K562 (cell line): Measurements from ENCODE around the gene BEST2. TPM values are rescaled to one million over a fixed set of nuclear protein-coding genes. Genes with fewer than 3 reads are reported as not detected.

ENCODE experiments used
- CSDE1 ChIP-seq, 2 experiments: fragments of 450-650 bp; IDR thresholded peaks; 2 replicates each; pipeline ENCODE4 v1.6.1; 2016; ENCODE audit warnings: mild to moderate bottlenecking in 1 of 2
- E2F3 ChIP-seq: fragments of 250-450 bp; sonication (Bioruptor Pico); IDR thresholded peaks from 2 replicates; pipeline ENCODE4 v1.4.0; 2020; ENCODE audit warnings: mild to moderate bottlenecking
- EP300 ChIP-seq: IDR thresholded peaks from 2 replicates; pipeline ENCODE4 v1.6.1; 2012; ENCODE audit warnings: low read length, improper control_type of control experiment
- HCFC1 ChIP-seq: IDR thresholded peaks from 2 replicates; pipeline ENCODE4 v1.6.1; 2012; ENCODE audit warnings: low read depth, low read length, improper control_type of control experiment
- JUN ChIP-seq, 2 experiments: sonication (generic) in 1 of 2; formaldehyde crosslinking in 1 of 2; IDR thresholded peaks; 2 replicates each; pipeline versions ENCODE4 v1.6.1 to v1.8.0; 2012 to 2022; ENCODE audit warnings: borderline replicate concordance in 2 of 2, mild to moderate bottlenecking in 2 of 2, improper control_type of control experiment in 1 of 2, low read depth in 1 of 2, low read length in 1 of 2, missing genetic modification reagents in 1 of 2
- NCOR1 ChIP-seq: fragments of 450-650 bp; IDR thresholded peaks from 2 replicates; pipeline ENCODE4 v1.6.1; 2016; ENCODE audit warnings: mild to moderate bottlenecking, moderate library complexity
- NFATC3 ChIP-seq: fragments of 450-650 bp; IDR thresholded peaks from 2 replicates; pipeline ENCODE4 v1.6.1; 2017; ENCODE audit warnings: mild to moderate bottlenecking
- RFX5 ChIP-seq: IDR thresholded peaks from 2 replicates; pipeline ENCODE4 v1.6.1; 2011; ENCODE audit warnings: low read depth, mild to moderate bottlenecking, improper control_type of control experiment, low read length
- ZNF3 ChIP-seq: fragments of 250-450 bp; sonication (Bioruptor Pico); IDR thresholded peaks from 2 replicates; pipeline ENCODE4 v1.5.0; 2021; ENCODE audit warnings: mild to moderate bottlenecking, moderate library complexity
- ZNF696 ChIP-seq: fragments of 250-450 bp; sonication (Bioruptor Pico); conservative IDR thresholded peaks from 2 replicates; pipeline ENCODE4 v1.4.0; 2020; ENCODE audit warnings: mild to moderate bottlenecking, moderate library complexity
- ZNF766 ChIP-seq: fragments of 200-800 bp; sonication (Bioruptor generic); conservative IDR thresholded peaks from 2 replicates; pipeline ENCODE4 v1.6.1; 2016; ENCODE audit warnings: missing genetic modification characterization, missing compliant biosample characterization
- polyA plus RNA-seq, 8 experiments: library from polyadenylated mRNA; depleted of rRNA in 4 of 8; stranded (reverse) in 5 of 8; unstranded in 3 of 8; fragments of >200 nt; fragmentation: Nextera tagmentation in 2 of 8; fragmentation: Illumina TruSeq in 1 of 8; extraction: Ambion mirVana in 2 of 8; extraction: Trizol in 1 of 8; gene quantifications; 2 replicates each; pipeline versions ENCODE4 v1.2.1 to v1.2.3, GENCODE V29; 2011 to 2014; ENCODE audit warnings: inconsistent platforms in 1 of 8, missing spikeins in 1 of 8
- total RNA-seq, 7 experiments: library from RNA; depleted of rRNA in 6 of 7; stranded (reverse); fragments of >200 nt in 6 of 7; fragmentation: Illumina TruSeq in 2 of 7; extraction: Trizol in 2 of 7; gene quantifications; 2 replicates each; pipeline versions ENCODE4 v1.2.1 to v1.2.3, GENCODE V29; 2011 to 2021; ENCODE audit warnings: low replicate concordance in 1 of 7
- TF ChIP-seq, protein P1 (sequence below): fragments of 450-650 bp; IDR thresholded peaks from 2 replicates; pipeline ENCODE4 v1.6.1; 2016; ENCODE audit warnings: low read depth
- TF ChIP-seq, protein P2 (sequence below), 2 experiments: fragments of 150-350 bp in 1 of 2; IDR thresholded peaks; 2 replicates each; pipeline ENCODE4 v1.6.1; 2012 to 2016; ENCODE audit warnings: low read depth in 2 of 2, low read length in 2 of 2, mild to moderate bottlenecking in 1 of 2, moderate library complexity in 1 of 2

Gene BEST2
- total and polyA plus RNA-seq, 9 of the 15 experiments (the other 6 are each of a cell fraction or from before 2014, with no cell fraction given): not detected

DNA sequence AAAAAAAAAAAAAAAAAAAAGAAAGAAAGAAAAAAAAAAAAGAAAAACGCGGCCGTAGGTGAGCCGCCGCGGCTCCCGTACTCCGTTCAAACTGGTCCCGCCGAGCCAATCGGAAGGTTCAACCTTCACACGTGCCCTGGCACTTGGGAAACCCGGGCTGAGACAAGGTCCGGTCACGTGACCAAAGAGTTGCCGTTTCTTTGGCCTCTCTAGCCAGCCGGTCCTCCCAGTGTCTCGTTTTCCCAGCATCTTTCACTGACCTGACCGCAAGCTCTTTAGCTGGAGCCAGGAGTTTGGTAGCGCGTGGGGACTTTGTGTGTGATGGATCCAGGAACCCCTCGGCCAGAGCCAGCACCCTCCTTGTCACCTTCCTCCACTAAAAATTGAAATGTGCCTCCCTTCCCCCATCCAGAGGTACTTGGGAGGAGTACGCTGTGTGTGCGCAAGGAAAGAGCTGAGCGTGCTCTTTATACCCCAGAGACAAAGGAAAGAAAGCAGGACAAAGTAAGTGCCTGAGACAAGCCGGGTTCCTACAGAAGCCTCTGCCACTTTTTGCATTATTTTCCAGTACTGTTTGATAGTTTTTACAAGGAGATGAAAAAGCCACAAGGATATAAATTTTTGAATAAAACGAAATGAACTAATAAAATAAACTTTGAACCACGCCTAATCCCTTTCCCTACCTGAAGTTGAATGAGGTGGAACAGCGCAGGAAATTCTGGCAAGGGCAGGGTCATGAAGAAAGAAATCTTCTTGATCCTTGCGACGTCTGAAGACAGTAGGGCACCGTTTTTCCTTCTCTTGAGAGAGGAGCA lies 28.8 kb upstream of the BEST2 start (continued):
- TF ChIP-seq, protein P1, sequence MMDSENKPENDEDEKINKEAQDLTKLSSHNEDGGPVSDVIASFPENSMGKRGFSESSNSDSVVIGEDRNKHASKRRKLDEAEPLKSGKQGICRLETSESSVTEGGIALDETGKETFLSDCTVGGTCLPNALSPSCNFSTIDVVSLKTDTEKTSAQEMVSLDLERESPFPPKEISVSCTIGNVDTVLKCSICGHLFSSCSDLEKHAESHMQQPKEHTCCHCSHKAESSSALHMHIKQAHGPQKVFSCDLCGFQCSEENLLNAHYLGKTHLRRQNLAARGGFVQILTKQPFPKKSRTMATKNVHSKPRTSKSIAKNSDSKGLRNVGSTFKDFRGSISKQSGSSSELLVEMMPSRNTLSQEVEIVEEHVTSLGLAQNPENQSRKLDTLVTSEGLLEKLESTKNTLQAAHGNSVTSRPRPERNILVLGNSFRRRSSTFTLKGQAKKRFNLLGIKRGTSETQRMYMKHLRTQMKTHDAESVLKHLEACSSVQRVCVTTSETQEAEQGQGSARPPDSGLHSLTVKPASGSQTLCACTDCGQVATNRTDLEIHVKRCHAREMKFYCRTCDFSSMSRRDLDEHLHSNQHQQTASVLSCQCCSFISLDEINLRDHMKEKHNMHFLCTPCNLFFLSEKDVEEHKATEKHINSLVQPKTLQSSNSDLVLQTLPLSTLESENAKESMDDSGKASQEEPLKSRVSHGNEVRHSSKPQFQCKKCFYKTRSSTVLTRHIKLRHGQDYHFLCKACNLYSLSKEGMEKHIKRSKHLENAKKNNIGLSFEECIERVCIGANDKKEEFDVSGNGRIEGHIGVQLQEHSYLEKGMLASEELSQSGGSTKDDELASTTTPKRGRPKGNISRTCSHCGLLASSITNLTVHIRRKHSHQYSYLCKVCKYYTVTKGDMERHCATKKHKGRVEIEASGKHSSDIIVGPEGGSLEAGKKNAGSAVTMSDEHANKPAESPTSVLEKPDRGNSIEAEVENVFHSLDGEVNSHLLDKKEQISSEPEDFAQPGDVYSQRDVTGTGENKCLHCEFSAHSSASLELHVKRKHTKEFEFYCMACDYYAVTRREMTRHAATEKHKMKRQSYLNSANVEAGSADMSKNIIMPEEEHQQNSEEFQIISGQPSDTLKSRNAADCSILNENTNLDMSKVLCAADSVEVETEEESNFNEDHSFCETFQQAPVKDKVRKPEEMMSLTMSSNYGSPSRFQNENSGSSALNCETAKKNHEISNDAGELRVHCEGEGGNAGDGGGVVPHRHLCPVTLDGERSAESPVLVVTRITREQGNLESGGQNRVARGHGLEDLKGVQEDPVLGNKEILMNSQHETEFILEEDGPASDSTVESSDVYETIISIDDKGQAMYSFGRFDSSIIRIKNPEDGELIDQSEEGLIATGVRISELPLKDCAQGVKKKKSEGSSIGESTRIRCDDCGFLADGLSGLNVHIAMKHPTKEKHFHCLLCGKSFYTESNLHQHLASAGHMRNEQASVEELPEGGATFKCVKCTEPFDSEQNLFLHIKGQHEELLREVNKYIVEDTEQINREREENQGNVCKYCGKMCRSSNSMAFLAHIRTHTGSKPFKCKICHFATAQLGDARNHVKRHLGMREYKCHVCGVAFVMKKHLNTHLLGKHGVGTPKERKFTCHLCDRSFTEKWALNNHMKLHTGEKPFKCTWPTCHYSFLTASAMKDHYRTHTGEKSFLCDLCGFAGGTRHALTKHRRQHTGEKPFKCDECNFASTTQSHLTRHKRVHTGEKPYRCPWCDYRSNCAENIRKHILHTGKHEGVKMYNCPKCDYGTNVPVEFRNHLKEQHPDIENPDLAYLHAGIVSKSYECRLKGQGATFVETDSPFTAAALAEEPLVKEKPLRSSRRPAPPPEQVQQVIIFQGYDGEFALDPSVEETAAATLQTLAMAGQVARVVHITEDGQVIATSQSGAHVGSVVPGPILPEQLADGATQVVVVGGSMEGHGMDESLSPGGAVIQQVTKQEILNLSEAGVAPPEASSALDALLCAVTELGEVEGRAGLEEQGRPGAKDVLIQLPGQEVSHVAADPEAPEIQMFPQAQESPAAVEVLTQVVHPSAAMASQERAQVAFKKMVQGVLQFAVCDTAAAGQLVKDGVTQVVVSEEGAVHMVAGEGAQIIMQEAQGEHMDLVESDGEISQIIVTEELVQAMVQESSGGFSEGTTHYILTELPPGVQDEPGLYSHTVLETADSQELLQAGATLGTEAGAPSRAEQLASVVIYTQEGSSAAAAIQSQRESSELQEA: peak; percentile 99
- TF ChIP-seq NCOR1: 0 out of 2 replicates have a peak, but pooled peaks have one; percentile 3
- TF ChIP-seq ZNF766: peak; percentile 79; the same call in 1 of the 2 replicates
- no peak for TF ChIP-seq RFX5
- TF ChIP-seq JUN (IDR thresholded peaks at IDR 0.05; ENCODE audit: borderline replicate concordance, low read depth, low read length): peak; percentile 48; the same call in 1 of the 2 replicates
- no peak for TF ChIP-seq JUN (CRISPR knock-in tag; IDR thresholded peaks at IDR 0.05; ENCODE audit: borderline replicate concordance)
- 0 out of 2 replicates have a peak, but pooled peaks have one; percentile 18 for TF ChIP-seq E2F3
- peak; percentile 75 for TF ChIP-seq HCFC1
- TF ChIP-seq CSDE1 (IDR thresholded peaks at IDR 0.05): no peak; a peak in 1 of 4 replicates
- TF ChIP-seq, protein P2, sequence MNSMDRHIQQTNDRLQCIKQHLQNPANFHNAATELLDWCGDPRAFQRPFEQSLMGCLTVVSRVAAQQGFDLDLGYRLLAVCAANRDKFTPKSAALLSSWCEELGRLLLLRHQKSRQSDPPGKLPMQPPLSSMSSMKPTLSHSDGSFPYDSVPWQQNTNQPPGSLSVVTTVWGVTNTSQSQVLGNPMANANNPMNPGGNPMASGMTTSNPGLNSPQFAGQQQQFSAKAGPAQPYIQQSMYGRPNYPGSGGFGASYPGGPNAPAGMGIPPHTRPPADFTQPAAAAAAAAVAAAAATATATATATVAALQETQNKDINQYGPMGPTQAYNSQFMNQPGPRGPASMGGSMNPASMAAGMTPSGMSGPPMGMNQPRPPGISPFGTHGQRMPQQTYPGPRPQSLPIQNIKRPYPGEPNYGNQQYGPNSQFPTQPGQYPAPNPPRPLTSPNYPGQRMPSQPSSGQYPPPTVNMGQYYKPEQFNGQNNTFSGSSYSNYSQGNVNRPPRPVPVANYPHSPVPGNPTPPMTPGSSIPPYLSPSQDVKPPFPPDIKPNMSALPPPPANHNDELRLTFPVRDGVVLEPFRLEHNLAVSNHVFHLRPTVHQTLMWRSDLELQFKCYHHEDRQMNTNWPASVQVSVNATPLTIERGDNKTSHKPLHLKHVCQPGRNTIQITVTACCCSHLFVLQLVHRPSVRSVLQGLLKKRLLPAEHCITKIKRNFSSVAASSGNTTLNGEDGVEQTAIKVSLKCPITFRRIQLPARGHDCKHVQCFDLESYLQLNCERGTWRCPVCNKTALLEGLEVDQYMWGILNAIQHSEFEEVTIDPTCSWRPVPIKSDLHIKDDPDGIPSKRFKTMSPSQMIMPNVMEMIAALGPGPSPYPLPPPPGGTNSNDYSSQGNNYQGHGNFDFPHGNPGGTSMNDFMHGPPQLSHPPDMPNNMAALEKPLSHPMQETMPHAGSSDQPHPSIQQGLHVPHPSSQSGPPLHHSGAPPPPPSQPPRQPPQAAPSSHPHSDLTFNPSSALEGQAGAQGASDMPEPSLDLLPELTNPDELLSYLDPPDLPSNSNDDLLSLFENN (IDR thresholded peaks at IDR 0.05; ENCODE audit: low read depth in 2 of 2, low read length in 2 of 2): no peak
- no peak for TF ChIP-seq ZNF3 (CRISPR knock-in tag)
- TF ChIP-seq ZNF696 (CRISPR knock-in tag): no peak
- no peak for TF ChIP-seq EP300
- no peak for TF ChIP-seq NFATC3
